GM23248 (cell line): Measurements from ENCODE around the gene KCNH2.

ENCODE experiments used
- EZH2 ChIP-seq: fragments of 200-600 bp; sonication (generic); IDR thresholded peaks from 2 replicates; pipeline ENCODE4 v1.6.1; 2018; ENCODE audit warnings: antibody characterized with exemption, mild to moderate bottlenecking; ENCODE audit not compliant: insufficient read depth, poor library complexity, severe bottlenecking
- EZH2phosphoT487 ChIP-seq: fragments of 200-600 bp; sonication (generic); IDR thresholded peaks from 2 replicates; pipeline ENCODE4 v1.6.1; 2018; ENCODE audit warnings: antibody characterized with exemption, moderate library complexity, mild to moderate bottlenecking, low read depth; ENCODE audit not compliant: insufficient read depth

DNA sequence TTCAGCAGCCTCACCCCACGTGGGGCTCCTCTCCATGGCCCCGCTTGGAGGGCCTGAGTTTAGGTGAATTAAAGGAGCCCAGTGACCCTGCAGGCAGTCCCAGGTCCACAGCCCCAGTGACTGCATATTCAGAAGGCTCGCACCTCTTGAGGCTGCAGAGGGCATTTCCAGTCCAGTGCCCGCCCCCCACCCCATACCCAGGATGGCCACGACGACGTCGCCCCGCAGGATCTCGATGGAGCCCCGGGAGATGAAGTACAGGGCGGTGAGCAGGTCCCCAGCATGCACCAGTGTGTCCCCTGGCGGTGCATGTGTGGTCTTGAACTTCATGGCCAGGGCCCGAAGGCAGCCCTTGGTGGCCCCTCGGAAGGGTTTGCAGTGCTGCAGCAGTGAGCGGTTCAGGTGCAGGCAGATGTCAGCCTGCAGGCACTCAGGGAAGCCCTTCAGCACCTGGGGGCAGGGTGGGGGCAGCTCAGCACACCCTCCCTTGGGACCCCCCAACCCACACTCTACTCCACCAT, 28.1 kb downstream of the KCNH2 start:
- no peak for TF ChIP-seq EZH2phosphoT487
- no peak for TF ChIP-seq EZH2
